ENCODE measurements around the gene PRCC. TPM values are rescaled to one million over a fixed set of nuclear protein-coding genes. Genes with fewer than 3 reads are reported as not detected.

Gene PRCC, protein sequence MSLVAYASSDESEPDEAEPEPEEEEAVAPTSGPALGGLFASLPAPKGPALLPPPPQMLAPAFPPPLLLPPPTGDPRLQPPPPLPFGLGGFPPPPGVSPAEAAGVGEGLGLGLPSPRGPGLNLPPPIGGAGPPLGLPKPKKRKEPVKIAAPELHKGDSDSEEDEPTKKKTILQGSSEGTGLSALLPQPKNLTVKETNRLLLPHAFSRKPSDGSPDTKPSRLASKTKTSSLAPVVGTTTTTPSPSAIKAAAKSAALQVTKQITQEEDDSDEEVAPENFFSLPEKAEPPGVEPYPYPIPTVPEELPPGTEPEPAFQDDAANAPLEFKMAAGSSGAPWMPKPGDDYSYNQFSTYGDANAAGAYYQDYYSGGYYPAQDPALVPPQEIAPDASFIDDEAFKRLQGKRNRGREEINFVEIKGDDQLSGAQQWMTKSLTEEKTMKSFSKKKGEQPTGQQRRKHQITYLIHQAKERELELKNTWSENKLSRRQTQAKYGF
- total RNA-seq, result 26.5 and 35.3 TPM in 2 replicates

DNA sequence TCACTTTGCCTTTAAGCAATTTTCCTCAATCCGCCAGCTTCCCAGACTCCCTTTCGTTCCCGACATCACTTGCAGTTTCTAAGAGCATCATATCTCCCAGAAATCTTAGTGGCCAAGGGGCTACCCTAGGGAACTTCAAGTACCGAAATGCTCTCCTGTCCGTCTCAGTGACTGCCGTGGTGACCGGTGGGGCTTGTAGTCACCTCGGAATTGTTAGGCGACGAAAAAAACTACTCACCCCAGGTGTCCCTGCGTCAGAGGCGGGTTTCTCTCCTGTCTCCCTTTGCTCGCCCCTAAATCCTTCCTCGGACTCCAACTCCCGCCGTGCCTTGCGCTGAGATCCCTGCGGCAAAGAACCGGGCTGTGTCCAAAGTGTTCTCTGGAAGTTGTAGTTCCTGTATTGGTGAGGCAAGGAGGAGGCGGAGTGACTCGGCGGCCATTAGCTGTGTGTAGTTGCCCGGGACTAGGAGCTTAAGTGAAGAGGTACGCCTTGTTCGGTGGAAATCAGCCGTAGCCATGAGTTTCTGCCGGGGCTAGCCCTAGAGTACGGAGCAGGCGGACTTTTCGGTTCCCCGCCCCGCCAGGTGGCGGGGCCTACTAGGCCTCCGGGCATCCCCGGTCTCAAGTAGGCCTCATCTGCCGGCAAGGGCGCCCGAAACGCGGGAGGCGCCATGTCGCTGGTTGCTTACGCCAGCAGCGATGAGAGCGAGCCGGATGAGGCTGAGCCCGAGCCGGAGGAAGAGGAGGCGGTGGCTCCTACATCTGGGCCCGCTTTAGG lies at the start of gene PRCC:
TSS of gene PRCC (plus strand) at position 435 of the 778 bp plus-strand sequence. CDS start at position 672, 237 bp downstream.

DNA sequence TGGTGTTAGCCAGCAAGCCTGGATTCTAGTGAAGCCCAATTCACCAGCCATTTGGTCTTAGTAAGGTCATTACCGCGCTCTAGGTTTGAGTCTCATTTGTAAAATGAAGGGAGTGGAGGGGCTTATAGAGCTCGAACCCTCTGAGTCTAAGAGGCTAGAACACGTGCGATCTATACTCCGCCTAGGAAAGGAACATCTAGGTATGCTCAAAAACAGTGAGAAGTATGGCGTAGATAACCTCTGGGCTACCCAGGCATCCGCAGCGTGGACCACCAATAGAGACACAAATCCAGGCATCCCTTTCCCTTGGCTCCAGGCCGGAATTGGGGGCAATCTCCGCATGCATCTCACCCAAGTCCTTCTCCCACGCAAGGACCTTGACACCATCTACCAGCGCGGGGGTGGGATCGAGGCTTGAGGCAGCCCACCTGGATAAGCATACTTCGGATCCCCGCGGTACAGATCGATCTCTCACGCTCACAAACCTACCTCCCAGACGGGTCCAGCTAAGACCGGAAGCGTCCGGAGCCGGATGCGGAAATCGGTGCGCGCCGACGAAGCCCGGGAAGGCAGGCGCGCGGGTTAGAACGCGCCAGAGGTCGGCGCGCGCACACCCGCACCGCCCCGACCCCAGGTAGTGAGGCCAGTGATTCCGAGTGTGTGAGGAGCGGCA lies 39.3 kb upstream of the PRCC start, which contains the start of gene METTL25B:
TSS of gene METTL25B (plus strand) at position 544 of the 673 bp plus-strand sequence. CDS start 636 bp downstream, outside the sequence.

DNA sequence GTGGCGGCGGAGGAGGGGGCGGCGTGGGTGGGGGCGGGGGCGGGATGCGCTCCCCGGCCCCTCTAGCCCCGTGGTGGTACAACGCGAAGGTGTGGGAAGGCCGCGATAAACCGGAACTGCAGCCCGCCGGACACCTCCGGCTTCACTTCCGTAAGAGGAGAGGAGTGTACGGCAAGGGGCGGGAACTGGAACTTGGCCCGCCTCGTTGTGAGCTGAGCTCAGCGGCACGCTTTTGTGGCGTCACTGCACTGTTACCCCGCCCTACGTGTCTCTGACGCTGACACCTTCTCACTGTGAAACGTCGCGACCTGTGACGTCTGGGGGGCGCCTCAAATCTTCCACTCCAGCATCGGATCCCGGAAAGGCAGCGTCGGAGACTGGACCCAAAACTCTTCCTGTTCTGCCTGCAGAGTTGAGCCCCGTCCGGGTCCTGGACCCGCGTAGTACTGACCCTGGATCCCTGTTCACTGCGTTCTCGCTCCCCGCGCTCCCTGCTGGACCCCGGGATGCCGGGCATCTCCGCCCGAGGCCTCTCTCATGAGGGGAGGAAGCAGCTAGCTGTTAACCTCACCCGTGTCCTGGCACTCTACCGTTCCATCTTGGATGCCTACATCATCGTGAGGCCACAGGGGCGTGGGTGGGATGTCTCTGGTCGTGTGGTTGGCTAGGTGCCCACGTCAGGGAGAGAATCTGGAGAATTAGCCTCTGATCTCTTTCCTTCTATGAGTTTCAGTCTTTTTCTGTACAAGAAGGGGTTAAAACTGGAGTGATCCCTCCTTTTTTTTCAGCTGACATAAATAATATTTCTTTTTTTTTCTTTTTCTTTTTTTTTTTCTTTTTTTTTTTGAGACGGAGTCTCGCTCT lies 38.5 kb upstream of the PRCC start, which contains the start of gene ISG20L2:
TSS of gene ISG20L2 (minus strand) at position 168 of the 864 bp plus-strand sequence. CDS start 1,114 bp downstream, outside the sequence.

DNA sequence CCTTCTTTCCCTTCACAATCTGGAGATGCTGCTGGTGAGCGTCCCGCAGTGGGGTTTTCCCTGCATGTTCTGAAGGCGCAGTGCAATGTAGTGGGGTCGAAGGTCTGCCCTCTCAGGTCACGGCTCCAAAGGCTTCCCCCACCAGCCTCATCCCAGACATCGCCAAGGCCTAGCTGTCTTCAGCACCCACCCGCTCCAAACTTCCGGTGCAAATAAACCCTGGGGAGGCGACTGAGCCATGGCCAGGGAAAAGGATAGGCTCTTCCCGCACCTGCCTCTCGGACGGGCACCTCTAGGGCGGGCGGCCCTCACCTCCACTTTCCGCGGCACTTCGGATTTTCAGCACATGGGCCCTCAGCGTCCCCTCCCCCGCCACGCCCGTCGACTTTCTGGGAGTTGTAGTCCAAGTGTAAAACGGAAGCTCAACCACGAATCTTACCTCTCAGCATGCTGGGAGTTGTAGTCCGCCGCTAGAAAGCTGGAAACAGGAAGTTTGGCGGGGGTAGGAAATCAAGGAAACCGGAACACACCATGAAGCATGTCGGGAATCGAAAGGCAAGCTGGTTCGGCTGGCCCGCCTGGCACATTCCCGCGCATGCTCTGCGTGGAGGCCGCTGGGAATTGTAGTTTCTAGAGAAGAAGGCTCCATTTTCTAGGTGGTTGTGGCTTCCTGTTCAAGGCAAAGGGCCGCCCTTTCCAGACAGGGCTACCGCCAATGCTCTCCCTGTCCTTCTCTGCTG lies 26.4 kb upstream of the PRCC start, which contains the start of gene MRPL24:
TSS of gene MRPL24 (minus strand) at position 348 of the 740 bp plus-strand sequence. CDS start 2,384 bp downstream, outside the sequence.

DNA sequence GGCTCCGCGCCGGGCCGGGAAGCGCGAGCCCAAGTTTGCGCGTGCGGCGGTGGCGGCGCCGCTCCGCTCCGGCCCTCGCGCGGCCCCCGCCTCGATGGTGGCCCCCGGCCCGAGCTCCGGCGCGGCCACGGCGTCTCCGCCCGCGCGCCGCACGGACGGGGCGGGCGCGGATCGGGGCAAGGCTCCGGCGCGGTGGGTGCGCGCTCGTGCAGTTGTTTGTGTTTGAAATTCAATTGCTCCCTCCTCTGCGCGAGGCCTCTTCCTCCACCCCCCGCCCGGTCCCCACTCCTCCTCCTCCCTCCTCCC lies 15.9 kb upstream of the PRCC start, which contains the start of gene HDGF:
TSS of gene HDGF (minus strand) at position 225 of the 306 bp plus-strand sequence. CDS start 246 bp downstream, outside the sequence.

DNA sequence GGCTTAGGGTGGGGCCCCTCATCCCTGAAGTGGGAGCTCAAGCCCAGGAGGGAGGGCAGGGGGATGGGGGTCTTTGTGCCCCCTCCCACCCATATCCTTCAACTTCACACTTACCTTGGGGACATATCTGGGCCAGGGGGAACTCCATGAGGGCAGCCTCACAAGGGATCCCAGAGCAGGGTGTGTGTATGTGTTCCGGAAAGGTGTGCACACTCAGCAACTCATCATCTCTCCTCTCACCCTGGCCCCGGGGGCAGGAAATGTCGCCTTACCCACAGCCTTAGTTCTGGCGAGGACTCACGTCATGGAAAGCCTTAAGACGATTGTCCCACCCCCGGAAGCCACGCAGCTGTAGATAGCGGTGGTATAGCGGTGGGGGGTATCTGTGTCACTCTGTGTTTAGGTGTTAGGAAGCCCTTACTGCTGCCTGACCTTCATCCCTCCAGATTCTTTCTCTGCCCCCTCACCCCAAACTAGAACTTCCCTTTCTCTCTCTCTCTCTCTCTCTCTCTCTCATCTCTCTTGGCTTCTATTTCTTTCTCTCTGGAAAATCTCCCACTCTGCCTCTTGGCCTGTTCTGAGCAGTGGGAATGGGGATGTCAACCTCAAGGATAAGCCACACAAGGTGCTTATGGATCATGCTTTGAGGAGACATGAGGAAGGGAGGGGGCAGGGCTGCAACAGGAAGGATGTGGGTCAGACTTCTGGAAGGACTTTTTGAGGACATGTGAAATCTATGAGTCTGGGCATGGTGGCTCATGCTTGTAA lies 49.4 kb downstream of the PRCC start, which contains the start of gene SH2D2A:
TSS of gene SH2D2A (minus strand) at position 288 of the 768 bp plus-strand sequence. CDS start at position 148, 140 bp downstream.

Other genes with a start within 250 kb of the PRCC start
- 19.6 and 21.5 TPM in 2 replicates for gene IQGAP3, start 195.0 kb upstream of the PRCC start, total RNA-seq
- not detected in 2 replicates for gene TTC24, start 187.8 kb upstream of the PRCC start, total RNA-seq
- 73.1 and 110 TPM in 2 replicates for gene NAXE, start 175.8 kb upstream of the PRCC start, total RNA-seq
- 20.6 and 26.7 TPM in 2 replicates for gene GPATCH4, start 166.1 kb upstream of the PRCC start, total RNA-seq
- not detected in 2 replicates for gene HAPLN2, start 148.1 kb upstream of the PRCC start, total RNA-seq
- 0.10 TPM in 1 of 2 replicates, not detected in the other for gene BCAN, start 125.4 kb upstream of the PRCC start, total RNA-seq
- 81.7 and 150 TPM in 2 replicates for gene NES, start 90.1 kb upstream of the PRCC start, total RNA-seq
- 0.65 TPM in 1 of 2 replicates, not detected in the other for gene CRABP2, start 62.0 kb upstream of the PRCC start, total RNA-seq
- 7.0 and 14.7 TPM in 2 replicates for gene METTL25B, start 39.1 kb upstream of the PRCC start, total RNA-seq
- 34.0 and 45.1 TPM in 2 replicates for gene ISG20L2, start 38.8 kb upstream of the PRCC start, total RNA-seq
- gene MRPL24, start 26.4 kb upstream of the PRCC start, total RNA-seq, result 29.1 and 34.1 TPM in 2 replicates
- 214 and 234 TPM in 2 replicates for gene HDGF, start 15.9 kb upstream of the PRCC start, total RNA-seq
- 0.33 TPM in 1 of 2 replicates, not detected in the other for gene SH2D2A, start 49.3 kb downstream of the PRCC start, total RNA-seq
- not detected in 2 replicates for gene INSRR, start 91.6 kb downstream of the PRCC start, total RNA-seq
- not detected in 2 replicates for gene NTRK1, start 93.3 kb downstream of the PRCC start, total RNA-seq
- gene PEAR1, start 126.2 kb downstream of the PRCC start, total RNA-seq, result 46.9 and 49.6 TPM in 2 replicates
- gene LRRC71, start 153.1 kb downstream of the PRCC start, total RNA-seq, result 0.19 and 0.33 TPM in 2 replicates